Activated T-helper 1 cell treated with anti-CD3 and anti-CD28 coated beads, Interleukin-12 subunit alpha, Interleukin-12 subunit beta, Interleukin-2, Interleukin-4 antibody, amounts not matched to agents 30 ng/mL and 10 ng/mL and 1 ng/mL, durations not matched to agents 14 hours and 24 hours and 36 hours (primary cell): ENCODE results near the gene MYOZ1. TPM values are rescaled to one million over a fixed set of nuclear protein-coding genes. Genes with fewer than 3 reads are reported as not detected.
"Not testable (repeated sequence)": the region's sequence is repeated elsewhere in the genome, so short reads cannot be mapped to it uniquely, and the experiment has no call there.

Experiments used
- DNase-seq: peaks from one replicate; pipeline ENCODE4 v3.0.0; 2021; ENCODE audit warnings: low spot score
- H3K27ac Mint-ChIP-seq: one replicate; pipeline ENCODE4 v1.8.0; 2021; ENCODE audit warnings: mild to moderate bottlenecking, mixed read lengths
- H3K27me3 Mint-ChIP-seq: one replicate; pipeline ENCODE4 v1.8.0; 2022; ENCODE audit warnings: mild to moderate bottlenecking, moderate library complexity, mixed read lengths; ENCODE audit not compliant: insufficient read depth
- H3K36me3 Mint-ChIP-seq: one replicate; pipeline ENCODE4 v1.8.0; 2021; ENCODE audit warnings: low read depth, mixed read lengths
- H3K4me1 Mint-ChIP-seq: one replicate; pipeline ENCODE4 v1.8.0; 2021; ENCODE audit warnings: low read depth, mixed read lengths
- H3K4me3 Mint-ChIP-seq: one replicate; pipeline ENCODE4 v1.8.0; 2021; ENCODE audit warnings: mild to moderate bottlenecking, moderate library complexity, mixed read lengths
- H3K9me3 Mint-ChIP-seq: one replicate; pipeline ENCODE4 v1.8.0; 2021; ENCODE audit warnings: mixed read lengths
- intact Hi-C: fragments of 100-400 bp; cut with micrococcal nuclease; formaldehyde crosslinking; loops from one replicate; pipeline ENCODE4 v1.15.1; 2024
- total RNA-seq: library from RNA; stranded (reverse); gene quantifications from 2 replicates; pipeline ENCODE4 v1.2.3, GENCODE V29; 2022

The MYOZ1 gene
- total RNA-seq, 1 donor from 2014 or later, result not detected

DNA sequence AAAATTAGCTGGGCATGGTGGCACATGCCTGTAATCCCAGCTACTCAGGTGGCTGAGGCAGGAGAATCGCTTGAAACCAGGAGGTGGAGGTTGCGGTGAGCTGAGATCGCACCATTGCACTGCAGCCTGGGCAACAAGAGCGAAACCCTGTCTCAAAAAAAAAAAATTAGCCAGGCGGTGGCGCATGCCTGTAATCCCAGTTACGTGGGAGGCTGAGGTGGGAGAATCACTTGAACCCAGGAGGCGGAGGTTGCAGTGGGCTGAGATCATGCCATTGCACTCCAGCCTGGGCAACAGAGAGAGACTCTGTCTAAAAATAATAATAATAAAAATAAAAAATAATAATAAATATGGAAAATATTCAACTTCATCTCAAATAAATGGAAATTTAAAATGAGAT is 24.1 kb downstream of the MYOZ1 start:
- H3K27ac Mint-ChIP-seq, H3K9me3 Mint-ChIP-seq, H3K27me3 Mint-ChIP-seq, H3K4me1 Mint-ChIP-seq, DNase-seq, H3K4me3 Mint-ChIP-seq, H3K36me3 Mint-ChIP-seq, intact Hi-C loops: not testable (repeated sequence)

DNA sequence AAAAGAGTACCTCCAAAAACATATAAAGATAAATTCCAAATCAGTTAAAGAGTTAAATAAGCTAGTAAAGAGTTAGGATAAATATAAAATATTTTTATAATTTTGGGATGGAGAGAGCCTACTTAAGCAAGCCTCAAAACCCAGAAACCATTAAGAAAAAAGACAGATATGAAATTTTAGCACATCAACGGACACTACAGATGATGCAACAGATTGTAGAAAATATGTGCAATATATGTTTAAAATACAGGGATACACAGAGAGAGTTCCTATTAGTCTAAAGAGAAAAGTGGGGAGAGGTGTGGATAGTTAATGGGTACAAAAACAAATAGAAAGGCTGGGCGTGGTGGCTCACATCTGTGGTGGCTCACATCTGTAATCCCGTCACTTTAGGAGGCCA is 26.6 kb downstream of the MYOZ1 start:
- no peak for DNase-seq
- H3K9me3 Mint-ChIP-seq, result no peaks in the 10 kb centered on the region
- H3K4me3 Mint-ChIP-seq, result no peak overlapping the region
- H3K4me1 Mint-ChIP-seq, result no peaks in the 10 kb centered on the region
- intact Hi-C loops, result no loop called here
- no peak overlapping the region for H3K27ac Mint-ChIP-seq
- no peaks in the 10 kb centered on the region for H3K36me3 Mint-ChIP-seq
- no peaks in the 10 kb centered on the region for H3K27me3 Mint-ChIP-seq

DNA sequence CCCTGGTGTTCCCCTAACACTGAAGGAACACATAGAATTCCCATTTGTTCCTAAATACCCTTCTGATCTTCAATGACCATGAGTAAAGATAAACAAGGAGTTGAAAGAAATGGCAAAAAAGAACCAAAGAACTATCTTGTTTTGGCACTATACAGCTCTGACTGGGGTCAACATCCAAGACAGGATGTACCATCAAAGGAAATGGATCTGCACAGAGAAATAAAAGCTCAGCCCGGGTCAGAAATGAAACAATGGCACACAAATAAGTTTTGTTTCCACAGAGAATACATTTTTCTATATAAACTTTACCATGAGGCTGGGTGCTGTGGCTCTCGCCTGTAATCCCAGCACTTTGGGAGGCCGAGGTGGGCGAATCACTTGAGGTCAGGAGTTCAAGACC is 32.2 kb downstream of the MYOZ1 start:
- Mint-ChIP-seq H3K9me3 (no peaks in the 10 kb centered on the region), H3K4me1 (no peaks in the 10 kb centered on the region), H3K36me3 (no peaks in the 10 kb centered on the region), H3K27ac (no peak overlapping the region), H3K27me3 (no peaks in the 10 kb centered on the region), H3K4me3 (no peak overlapping the region)
- no peak for DNase-seq
- intact Hi-C loops, result no loop called here

DNA sequence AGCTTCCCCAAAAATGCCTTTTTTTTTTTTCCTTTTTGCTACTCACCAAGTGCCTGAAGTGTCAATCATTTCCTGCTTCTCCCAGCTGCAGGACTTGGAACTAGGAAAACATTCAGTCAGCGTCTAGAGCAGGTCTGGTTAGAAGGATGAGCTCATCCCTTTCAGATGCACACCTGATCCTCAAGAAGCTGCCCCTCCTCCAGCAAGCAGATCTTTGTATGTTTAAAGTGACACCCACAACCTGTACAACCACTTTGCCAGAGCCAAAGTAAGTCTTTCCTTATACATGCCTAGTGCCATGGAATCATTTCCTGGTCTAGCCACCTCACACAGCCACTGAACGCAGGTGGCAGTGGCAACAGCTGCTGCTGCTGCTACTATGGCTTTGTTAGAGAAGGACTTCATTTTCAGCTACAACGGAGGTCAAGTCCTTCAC is 39.8 kb downstream of the MYOZ1 start:
- no peak overlapping the region for H3K4me3 Mint-ChIP-seq
- no peaks in the 10 kb centered on the region for H3K27me3 Mint-ChIP-seq
- no peaks in the 10 kb centered on the region for H3K9me3 Mint-ChIP-seq
- no peaks in the 10 kb centered on the region for H3K4me1 Mint-ChIP-seq
- DNase-seq, result no peak
- no peak overlapping the region for H3K27ac Mint-ChIP-seq
- no peaks in the 10 kb centered on the region for H3K36me3 Mint-ChIP-seq
- intact Hi-C loops, result no loop called here

DNA sequence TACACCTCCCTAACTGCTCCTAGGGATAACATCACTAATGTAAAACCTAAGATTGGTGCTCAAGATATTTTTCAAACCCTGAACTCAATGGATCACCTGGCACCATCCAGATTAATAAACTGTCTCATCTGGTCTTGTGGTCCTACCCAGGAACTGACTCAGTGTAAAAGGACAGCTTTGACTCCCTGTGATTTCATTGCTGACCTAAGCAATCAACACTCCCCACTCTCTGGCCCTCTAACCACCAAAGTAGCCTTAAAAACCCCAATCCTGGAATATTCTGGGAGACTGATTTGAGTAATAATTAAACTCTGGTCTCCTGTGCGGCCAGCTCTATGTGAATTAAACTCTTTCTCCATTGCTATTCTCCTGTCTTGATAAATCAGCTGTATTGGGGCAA is 43.9 kb downstream of the MYOZ1 start:
- no peak overlapping the region for H3K27ac Mint-ChIP-seq
- H3K27me3 Mint-ChIP-seq, result no peaks in the 10 kb centered on the region

DNA sequence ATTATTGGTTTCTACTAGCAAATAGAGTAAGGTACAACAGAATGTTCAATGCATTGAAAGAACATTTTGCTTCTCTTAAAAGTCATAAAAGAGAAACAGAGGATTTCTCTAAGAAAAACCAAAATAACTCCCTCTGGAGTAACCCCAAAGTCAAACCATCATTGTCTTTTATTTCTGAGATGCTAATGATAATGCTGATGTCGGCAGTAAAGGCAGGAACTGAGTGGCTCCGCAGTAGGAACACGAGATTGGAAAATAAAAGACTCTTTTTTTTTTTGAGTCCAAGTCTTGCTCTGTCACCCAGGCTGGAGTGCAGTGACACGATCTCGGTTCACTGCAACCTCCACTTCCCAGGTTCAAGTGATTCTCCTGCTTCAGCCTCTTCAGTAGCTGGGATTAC is 47.5 kb downstream of the MYOZ1 start:
- H3K27ac Mint-ChIP-seq, result no peak overlapping the region
- H3K4me1 Mint-ChIP-seq, result peaks cover 29% of the 10 kb centered on the region
- H3K9me3 Mint-ChIP-seq, result no peaks in the 10 kb centered on the region
- H3K27me3 Mint-ChIP-seq, result peaks cover 3% of the 10 kb centered on the region
- no peak for DNase-seq
- intact Hi-C loops, result no loop called here
- no peak overlapping the region for H3K4me3 Mint-ChIP-seq
- no peaks in the 10 kb centered on the region for H3K36me3 Mint-ChIP-seq

More for the DNA sequence above, 43.9 kb downstream of the MYOZ1 start:
- DNase-seq, result no peak
- H3K9me3 Mint-ChIP-seq, result no peaks in the 10 kb centered on the region
- no peaks in the 10 kb centered on the region for H3K36me3 Mint-ChIP-seq
- no peak overlapping the region for H3K4me3 Mint-ChIP-seq
- intact Hi-C loops, result no loop called here
- H3K4me1 Mint-ChIP-seq, result peaks cover 6% of the 10 kb centered on the region

DNA sequence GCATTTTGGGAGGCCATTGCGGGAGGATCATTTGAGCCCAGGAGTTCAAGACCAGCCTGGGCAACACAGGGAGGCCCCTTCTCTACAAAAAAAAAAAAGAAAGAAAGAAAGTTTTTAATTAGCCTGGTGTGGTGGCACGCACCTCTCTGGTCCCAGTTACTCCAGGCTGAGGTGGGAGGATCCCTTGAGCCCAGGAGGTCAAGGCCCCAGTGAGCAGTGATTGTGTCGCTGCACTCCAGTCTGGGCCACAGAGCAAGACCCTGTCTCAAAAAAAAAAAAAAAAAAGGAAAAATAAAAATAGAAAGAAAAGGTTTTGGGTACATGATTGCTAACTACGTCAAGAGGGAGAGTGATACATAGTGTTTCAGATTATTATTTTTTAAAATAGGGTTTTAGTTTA is 48.2 kb downstream of the MYOZ1 start:
- Mint-ChIP-seq H3K4me3 (no peak overlapping the region), H3K9me3 (no peaks in the 10 kb centered on the region), H3K27ac (no peak overlapping the region), H3K36me3 (no peaks in the 10 kb centered on the region), H3K27me3 (peaks cover 3% of the 10 kb centered on the region), H3K4me1 (peaks cover 29% of the 10 kb centered on the region)
- no peak for DNase-seq
- intact Hi-C loops, result no loop called here

DNA sequence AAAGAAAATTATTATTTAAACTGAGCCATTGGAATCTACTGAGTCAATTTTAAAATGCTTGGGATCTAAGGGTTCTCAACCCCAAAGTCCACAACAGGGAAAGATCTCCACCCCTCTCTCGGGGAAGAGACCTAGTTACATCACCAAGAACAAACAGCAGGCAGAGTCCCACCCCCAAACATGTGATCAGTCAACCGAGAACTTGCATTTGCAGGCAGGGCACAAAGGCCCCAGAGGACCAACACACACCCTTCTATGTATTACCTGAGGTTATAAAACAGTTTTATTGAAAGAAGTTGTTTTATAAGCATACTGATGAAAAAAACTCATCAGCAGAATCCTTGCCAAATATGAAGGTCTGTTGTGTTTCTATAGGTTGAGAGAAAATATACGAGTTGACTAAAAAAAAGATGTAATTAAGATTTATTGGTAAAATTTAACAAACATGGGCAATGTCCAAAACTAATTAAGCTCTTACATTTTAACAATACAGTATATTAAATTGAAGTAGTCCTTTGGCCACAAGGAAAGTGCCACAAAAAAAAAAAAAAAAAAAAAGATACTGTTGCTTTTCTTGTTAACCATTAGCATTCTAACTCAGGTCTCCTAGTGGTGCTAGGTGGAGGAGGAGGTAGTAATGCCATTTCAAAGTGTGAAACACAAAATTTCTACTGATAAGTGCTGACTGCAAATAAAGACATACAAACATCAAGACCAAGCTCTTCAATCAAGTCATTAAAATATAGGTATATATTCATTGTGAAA is 49.2 kb downstream of the MYOZ1 start:
- Mint-ChIP-seq H3K4me1 (peaks cover 29% of the 10 kb centered on the region), H3K27ac (no peak overlapping the region)
- peak; percentile 6 for DNase-seq

DNA sequence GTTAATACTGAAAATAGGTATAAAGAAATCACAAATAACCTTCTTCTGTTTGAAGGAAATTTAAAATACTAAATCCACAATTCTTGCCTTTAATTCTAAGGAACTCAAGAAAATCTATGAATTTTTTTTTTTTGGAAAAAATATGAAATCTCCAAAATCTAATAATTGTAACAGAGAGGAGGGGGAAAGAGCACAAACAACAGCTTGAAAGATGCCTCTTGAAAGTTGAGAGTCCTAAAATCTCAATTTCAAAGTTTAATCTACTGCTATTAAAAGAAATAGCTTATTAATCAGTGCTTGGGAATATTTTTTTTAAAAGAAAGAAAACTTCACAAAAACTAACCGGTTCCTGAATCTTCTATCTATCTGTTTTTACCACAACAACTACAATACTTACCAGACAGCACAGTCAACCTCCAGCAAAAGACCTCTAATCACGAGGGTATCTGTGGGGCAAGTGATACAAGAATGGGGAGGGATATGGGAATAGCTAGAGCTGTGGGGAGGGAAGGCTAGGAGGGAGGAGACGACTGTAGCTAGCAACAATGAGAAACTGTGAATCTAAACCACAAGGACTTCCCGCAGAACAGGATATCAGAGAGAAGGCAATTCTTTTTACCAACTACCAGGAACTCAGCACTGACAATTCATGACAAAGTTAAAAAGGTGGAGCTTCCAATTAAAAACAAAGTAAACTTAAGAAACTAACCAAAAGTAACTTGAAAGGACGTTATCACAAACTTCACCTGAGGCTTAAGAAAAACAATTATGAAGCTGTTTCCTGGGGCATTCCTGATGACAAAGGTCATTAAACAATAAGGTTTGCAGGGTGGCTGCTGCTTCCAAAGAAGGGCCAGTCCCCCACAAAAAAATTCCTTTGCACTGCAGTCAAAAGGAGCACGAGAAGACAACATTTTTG is 50.1 kb downstream of the MYOZ1 start, which contains the start of gene USP54:
TSS of gene USP54 (minus strand) at position 462 of the 919 bp plus-strand sequence. CDS start 15,684 bp downstream, outside the sequence.
- H3K4me3 Mint-ChIP-seq, result peak within 1 kb of the TSS; percentile 61
- H3K27ac Mint-ChIP-seq, result peak within 1 kb of the TSS; percentile 74
- peak; percentile 18 for DNase-seq
- H3K4me1 Mint-ChIP-seq, result peaks cover 29% of the 10 kb centered on the region
- H3K27me3 Mint-ChIP-seq, result peaks cover 3% of the 10 kb centered on the region
- H3K9me3 Mint-ChIP-seq, result no peaks in the 10 kb centered on the region
- intact Hi-C loops, result no loop called here
- H3K36me3 Mint-ChIP-seq, result no peaks in the 10 kb centered on the region

More for the DNA sequence above, 49.2 kb downstream of the MYOZ1 start:
- Mint-ChIP-seq H3K27me3 (peaks cover 3% of the 10 kb centered on the region), H3K36me3 (no peaks in the 10 kb centered on the region), H3K4me3 (peak overlapping the region; percentile 61), H3K9me3 (no peaks in the 10 kb centered on the region)
- intact Hi-C loops, result no loop called here

DNA sequence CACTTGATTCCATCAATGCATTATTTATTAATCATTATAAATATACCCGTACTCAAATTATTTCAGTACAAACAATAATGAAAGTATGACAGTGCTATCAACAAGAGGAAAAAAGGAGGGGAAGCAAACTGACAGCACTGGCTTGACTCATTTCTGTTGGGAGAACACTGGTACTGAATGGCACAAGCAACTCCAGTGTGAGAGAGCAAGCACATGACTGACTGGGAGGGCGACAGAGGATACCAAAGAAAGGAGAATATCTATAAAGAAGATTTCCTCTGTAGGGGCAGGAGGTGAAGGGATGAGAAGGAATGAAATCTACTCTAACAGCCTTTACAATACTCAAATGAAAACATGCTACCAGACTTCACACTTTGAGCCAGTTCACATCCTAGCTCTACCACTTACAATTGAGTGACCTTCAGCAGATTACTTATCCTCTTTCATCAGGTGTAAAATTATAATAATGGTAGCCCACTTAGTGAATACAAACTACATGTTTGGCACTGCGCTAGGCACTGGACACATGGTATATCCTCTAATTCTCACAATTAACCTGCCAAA is 51.6 kb downstream of the MYOZ1 start:
- DNase-seq, result no peak
- Mint-ChIP-seq H3K4me1 (peaks cover 29% of the 10 kb centered on the region), H3K4me3 (no peak overlapping the region), H3K27ac (no peak overlapping the region), H3K36me3 (no peaks in the 10 kb centered on the region), H3K9me3 (peaks cover 4% of the 10 kb centered on the region), H3K27me3 (peaks cover 3% of the 10 kb centered on the region)
- intact Hi-C loops, result no loop called here

DNA sequence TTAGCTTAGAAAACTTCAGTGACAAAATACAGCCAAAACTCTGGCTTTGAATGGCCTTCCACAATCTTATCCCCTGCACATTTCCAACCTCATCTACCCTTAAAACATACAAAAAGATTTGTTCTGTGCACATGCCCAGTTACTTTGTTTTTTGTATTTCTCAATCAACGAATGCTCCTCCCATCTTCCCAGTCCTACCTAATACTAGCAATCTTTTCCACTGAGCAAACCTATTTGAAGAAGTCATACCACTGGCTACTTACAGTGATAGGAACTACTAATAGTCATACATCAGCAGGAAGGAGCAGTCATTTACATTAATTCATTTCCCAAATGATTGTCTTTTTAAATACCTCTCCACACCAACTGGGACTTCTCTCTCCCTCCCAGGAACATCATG is 52.6 kb downstream of the MYOZ1 start:
- Mint-ChIP-seq H3K27ac (no peak overlapping the region), H3K36me3 (no peaks in the 10 kb centered on the region), H3K9me3 (peaks cover 4% of the 10 kb centered on the region), H3K27me3 (peaks cover 3% of the 10 kb centered on the region), H3K4me3 (no peak overlapping the region), H3K4me1 (peaks cover 29% of the 10 kb centered on the region)
- intact Hi-C loops, result no loop called here
- DNase-seq, result no peak

DNA sequence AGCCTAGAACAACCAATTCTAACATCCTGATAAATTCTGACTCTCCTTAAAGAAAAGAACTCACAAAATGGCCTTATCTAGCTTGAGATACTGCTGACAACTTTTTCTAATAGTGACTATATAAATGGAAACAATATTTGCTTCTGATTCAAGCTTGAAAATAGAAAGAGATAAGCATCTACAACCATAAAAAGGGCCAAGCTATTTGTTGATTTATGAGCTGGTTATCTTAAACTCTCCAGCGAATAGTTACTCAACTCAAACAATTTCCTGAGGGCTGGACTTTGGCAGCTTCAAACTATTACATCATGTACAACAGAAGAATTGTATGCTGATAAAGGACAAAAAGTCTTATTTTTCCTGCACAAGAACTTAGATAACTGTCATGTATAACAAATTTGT is 54.7 kb downstream of the MYOZ1 start:
- peaks cover 3% of the 10 kb centered on the region for H3K27me3 Mint-ChIP-seq
- intact Hi-C loops, result no loop called here
- no peak overlapping the region for H3K27ac Mint-ChIP-seq
- no peak for DNase-seq
- H3K4me3 Mint-ChIP-seq, result no peak overlapping the region
- H3K9me3 Mint-ChIP-seq, result peaks cover 4% of the 10 kb centered on the region
- peaks cover 15% of the 10 kb centered on the region for H3K4me1 Mint-ChIP-seq
- no peaks in the 10 kb centered on the region for H3K36me3 Mint-ChIP-seq

DNA sequence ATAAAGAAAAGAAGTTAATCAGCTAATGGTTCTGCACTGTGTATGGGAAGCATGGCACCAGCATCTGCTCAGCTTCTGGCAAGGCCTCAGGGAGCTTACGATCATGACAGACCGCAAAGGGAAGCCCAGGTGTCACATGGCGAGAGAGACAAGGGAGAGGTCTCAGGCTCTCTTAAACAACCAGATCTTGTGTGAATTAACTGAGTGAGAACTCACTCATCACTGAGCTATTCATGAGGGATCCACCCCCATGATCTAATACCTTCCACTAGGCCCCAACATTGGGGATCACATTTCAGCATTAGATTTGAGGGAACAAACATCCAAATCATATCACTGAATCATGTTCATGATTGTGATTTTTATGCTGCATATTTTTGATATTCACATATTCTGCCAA is 55.9 kb downstream of the MYOZ1 start:
- peaks cover 4% of the 10 kb centered on the region for H3K9me3 Mint-ChIP-seq
- no peaks in the 10 kb centered on the region for H3K36me3 Mint-ChIP-seq
- H3K27ac Mint-ChIP-seq, result no peak overlapping the region
- DNase-seq, result no peak
- H3K27me3 Mint-ChIP-seq, result peaks cover 3% of the 10 kb centered on the region
- H3K4me1 Mint-ChIP-seq, result peaks cover 6% of the 10 kb centered on the region
- H3K4me3 Mint-ChIP-seq, result no peak overlapping the region
- intact Hi-C loops, result no loop called here
